Activated T-cell treated with anti-CD3 and anti-CD28 coated beads for 24 hours (primary cell): ENCODE measurements around the gene IL3RA.
A peak's percentile ranks its signal among the peaks of the same experiment; 100 is the strongest.
"Not testable (repeated sequence)": the region's sequence is repeated elsewhere in the genome, so short reads cannot be mapped to it uniquely, and the experiment has no call there.

ENCODE experiments used
- DNase-seq: peaks from one replicate; pipeline ENCODE4 v3.0.0-alpha.2; 2020; ENCODE audit warnings: low read depth

Gene IL3RA

DNA sequence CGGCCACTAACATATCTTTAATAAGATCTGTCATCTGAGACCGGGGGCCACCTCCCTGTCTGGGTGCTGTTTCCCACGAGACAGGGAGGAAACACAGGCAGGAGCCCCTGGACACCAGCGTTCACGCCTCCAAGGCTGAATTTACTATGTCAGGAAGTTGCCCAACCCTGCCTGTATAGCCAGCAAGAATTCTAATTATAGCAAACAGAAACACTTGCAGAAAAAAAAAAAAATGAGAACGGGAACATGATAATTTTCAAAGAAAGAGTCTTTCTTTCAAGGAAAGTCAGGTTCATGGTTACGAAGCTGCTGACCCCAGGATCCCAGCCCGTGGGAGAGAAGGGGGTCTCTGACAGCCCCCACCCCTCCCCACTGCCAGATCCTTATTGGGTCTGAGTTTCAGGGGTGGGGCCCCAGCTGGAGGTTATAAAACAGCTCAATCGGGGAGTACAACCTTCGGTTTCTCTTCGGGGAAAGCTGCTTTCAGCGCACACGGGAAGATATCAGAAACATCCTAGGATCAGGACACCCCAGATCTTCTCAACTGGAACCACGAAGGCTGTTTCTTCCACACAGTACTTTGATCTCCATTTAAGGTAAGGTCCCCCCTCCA lies at the start of gene IL3RA:
Gene IL3RA (plus strand): TSS at position 455 of the 613 bp plus-strand sequence. CDS start 4,981 bp downstream, outside the sequence.
- no peak for DNase-seq

DNA sequence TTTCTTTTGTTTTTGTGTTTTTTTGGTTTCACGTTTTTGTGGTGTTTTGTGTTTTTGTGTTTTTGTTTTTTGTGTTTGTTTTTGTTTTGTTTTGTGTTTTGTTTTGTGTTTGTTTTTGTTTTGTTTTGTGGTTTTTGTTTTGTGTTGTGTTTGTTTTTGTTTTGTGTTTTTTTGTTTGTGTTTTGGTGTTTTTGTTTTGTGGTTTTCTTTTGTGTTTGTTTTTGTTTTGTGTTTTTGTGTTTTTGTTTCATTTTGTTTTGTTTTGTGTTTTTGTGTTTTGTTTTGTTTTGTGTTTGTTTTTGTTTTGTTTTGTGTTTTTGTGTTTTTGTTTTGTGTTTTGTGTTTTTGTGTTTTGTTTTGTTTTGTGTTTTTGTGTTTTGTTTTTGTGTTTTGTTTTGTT lies 47.0 kb upstream of the IL3RA start:
- no peak for DNase-seq

DNA sequence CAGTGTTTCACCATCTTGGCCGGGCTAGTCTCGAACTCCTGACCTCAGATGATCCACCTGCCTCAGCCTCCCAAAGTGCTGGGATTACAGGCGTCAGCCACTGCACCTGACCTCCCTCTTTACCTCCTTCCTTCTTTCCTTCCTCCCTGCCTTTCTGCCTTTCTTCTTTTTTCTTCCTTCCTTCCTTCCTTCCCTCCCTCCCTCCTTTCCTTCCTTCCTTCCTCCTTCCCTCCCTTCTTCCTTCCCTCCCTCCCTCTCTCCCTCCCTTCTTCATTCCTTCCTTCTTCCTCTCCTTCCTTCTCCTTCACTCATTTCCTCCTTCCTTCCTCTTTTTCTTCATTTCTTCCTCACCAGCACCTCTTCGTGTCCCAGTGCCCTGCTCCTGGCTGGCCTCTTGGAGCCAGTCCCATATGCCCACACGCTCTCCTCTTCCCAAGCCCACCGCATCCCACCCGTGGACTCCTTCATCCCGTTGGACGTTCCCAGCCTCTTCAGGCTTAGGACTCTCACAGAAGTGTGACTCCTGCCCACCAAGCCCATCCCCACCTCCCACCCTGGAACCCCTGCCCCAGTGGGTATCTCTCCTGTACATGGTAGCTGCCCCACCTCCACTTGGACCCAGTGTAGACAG lies 45.4 kb upstream of the IL3RA start:
- no peak for DNase-seq

DNA sequence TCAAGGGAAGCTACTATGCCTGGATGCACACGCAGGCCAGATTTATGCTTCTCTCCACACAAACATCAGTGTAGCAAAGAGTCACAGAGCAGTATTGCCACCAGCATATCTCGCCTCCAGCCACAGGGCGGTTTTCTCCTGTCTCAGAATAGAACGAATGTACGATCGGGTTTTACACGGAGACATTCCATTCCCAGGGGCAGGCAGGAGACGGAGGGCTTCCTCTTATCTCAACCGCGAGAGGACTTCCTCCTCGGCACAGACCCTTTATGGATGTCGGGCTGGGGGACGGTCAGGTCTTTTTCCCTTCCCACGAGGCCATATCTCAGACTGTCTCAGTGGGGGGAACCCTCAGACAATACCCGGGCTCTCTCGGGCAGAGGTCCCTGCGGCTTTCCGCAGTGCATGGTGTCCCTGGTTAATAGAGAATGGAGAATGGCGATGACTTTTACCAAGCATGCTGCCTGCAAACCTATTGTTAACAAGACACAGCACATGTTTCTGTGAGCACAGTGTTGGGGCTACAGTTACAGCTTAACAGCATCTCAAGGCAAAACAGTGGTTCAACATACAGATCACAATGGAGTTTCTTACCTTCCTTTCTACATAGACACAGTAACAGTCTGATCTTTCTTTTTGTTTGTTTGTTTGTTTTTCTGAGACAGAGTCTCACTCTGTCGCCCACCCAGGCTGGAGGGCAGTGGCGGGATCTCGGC lies 43.9 kb upstream of the IL3RA start:
- no peak for DNase-seq

DNA sequence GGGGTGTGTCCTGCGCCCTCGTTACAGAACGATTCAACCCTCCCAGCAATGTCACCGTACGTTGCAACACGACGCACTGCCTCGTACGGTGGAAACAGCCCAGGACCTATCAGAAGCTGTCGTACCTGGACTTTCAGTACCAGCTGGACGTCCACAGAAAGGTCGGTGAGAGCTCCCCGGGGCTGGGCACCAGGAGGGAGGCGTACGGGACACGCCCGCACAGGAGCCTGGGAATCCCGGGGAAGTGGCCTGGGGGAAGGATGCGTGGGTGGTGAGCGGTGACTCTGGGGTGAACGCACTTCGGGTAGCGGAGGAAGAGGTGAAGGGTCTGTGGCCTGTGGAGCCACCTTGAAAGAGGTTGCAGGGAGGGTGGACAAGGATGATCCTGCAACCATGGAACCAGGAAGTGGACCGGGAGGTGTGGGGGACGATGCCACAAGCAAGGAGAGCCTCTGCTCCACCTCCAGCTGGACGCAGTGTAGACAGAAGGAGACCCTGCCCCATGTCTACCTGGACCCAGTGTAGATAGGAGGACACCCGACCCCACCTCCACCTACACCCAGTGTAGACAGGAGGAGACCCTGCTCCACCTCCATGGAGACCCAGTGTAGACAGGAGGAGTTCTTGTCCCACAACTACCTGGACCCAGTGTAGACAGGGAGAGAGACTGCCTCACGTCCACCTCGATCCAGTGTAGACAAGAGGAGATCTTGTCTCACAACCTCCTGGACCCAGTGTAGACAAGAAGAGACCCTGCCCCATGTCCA lies 42.1 kb upstream of the IL3RA start:
- no peak for DNase-seq

DNA sequence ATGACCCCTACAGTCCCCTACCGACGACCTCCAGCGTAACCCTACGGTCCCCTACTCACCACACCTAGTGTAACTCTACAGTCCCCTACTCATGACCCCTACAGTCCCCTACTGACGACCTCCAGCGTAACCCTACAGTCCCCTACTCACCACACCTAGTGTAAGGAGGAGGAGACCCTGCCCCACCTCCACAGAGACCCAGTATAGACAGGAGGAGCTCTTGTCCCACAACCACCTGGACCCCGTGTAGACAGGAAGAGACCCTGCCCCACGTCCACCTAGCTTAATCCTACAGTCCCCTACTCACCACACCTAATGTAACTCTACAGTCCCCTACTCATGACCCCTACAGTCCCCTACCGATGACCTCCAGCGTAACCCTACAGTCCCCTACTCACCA lies 41.0 kb upstream of the IL3RA start:
- no peak for DNase-seq

DNA sequence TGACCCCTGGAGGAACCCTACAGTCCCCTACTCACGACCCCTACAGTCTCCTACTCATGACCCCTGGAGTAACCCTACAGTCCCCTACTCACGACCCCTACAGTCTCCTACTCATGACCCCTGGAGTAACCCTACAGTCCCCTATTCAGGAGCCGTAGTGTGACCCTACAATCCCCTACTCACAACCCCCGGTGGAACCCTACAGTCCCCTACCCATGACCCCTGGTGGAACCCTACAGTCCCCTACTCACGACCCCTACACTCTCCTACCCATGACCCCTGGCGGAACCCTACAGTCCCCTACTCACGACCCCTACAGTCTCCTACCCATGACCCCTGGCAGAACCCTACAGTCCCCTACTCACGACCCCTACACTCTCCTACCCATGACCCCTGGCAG lies 39.0 kb upstream of the IL3RA start:
- DNase-seq: not testable (repeated sequence)

DNA sequence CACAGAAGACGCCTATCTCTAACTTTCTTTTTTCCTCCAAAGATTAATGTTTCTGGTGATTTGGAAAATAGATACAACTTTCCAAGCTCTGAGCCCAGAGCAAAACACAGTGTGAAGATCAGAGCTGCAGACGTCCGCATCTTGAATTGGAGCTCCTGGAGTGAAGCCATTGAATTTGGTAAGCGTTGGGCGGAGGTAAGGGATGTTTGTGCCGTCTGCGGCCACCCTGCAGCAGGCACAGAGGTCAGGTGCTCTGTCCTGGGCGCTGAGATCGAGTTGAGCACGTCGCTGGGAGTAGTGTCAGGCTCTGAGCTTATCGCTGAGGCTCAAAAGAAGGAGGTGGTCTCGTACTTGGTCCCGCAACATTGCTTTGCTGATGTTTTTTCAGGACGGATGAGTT lies 36.1 kb upstream of the IL3RA start:
- DNase-seq: no peak

DNA sequence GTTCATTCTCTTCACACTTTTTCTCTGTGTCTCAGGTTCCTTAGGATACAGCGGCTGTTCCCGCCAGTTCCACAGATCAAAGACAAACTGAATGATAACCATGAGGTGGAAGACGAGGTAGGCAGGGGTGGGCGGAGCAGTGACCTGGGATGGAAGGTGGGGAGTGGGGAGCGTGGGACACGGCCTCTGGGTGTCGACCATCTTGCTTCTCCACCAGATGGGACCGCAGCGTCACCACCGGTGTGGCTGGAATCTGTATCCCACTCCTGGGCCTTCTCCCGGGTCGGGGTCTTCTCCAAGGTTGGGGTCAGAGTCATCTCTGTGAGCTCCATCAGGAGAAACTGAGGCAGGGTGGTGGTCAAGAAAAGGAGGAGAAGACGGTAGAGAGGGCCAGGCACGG lies 31.2 kb upstream of the IL3RA start:
- no peak for DNase-seq

DNA sequence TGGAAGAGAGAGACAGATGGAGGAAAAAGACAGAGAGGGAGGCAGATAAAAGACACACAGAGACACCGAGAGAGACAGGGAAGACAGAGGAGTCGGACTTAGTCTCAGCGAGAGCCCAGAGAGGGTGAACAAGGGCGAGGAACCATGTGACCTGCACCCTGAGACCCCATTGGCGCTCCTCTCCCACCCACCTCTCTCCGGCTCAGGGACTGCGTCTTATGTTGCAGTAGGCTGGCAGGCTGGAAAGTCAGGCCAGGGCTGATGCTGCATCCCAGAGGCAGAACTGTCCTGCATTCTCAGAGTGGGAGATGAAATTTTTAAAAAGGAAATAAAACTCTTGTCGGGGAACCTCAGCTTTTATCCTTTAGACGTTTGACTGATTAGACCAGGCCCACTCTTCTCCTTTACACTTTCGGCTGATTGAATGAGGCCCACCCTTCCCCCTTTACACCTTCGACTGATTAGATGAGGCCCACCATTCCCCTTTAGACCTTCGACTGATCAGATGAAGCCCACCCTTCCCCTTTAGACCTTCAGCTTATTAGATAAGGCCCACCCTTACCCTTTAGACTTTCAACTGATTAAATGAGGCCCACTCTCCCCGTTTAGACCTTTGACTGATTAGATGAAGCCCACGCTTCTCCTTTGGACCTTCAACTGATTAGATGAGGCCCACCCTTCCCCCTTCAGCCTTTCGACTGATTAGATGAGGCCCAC lies 29.5 kb upstream of the IL3RA start:
- DNase-seq: no peak

DNA sequence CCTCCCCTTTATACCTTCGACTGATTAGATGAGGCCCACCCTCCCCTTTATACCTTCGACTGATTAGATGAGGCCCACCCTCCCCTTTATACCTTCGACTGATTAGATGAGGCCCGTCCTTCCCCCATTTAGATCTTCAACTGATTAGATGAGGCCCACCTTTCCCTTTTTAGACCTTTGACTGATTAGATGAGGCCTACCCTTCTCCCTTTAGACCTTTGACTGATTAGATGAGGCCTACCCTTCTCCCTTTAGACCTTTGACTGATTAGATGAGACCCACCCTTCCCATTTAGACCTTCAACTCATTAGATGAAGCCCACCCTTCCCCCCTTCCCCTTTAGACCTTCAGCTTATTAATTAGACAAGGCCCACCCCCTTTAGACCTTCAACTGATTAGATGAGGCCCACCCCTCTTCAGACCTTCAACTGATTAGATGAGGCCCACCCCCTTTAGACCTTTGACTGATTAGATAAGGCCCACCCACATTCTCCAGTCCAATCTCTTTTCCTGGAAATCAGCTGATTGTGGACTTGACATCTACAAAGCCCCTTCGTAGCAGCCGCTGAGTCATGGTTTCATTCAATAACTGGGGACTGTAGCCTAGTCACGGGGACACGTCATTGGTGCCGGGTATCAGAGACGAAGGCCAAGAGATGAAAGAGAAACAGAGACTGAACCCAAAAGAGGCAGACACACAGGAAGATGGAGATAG lies 28.8 kb upstream of the IL3RA start:
- DNase-seq: no peak

DNA sequence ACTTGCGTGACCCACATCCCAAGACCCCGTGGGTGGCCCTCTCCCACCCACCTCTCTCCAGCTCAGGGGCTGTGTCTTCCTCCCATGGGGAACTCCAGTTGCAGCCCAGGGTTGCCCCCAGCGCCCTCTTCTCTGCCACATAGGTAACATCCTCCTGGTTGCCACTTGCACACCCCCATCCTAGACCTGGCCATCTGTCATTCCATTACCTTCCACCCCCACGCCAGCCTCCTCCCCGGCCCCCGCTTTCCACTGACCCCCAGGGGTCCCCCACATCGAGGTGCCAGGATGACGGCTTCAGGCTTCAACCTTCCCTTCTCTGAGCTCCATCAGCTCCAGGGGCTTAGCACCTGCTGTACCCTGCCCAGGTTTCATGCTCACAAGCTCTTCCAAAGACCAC lies 28.1 kb upstream of the IL3RA start:
- no peak for DNase-seq

DNA sequence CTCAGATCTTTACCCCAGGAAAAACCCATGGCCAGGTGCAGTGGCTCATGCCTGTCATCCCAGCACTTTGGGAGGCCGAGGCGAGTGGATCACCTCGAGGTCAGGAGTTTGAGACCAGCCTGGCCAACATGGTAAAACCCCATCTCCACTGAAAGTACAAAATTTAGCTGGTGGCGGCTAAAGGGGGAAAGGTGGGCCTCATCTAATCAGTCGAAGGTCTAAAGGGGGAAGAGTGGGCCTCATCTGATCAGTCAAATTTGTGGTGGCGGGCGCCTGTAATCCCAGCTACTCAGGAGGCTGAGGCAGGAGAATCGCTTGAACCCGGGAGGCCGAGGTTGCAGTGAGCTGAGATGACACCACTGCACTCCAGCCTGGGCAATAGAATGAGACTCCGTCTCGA lies 27.7 kb upstream of the IL3RA start:
- not testable (repeated sequence) for DNase-seq

DNA sequence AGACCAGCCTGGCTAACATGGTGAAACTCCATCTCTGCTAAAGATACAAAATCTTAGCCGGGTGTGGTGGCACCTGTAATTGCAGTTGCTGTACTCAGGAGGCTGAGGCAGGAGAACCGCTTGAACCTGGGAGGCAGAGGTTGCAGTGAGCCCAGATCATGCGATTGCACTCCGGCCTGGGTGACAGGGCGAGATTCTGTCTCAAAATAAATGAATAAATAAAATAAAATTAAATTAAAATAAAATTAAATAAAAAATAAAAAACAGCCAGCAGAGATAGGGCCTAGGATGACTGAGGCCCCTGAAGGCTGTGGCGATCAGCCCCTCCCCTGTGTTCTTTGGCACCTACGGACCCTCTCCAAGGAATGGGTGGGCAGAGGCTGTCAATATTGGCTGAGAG lies 22.8 kb upstream of the IL3RA start:
- DNase-seq: no peak

DNA sequence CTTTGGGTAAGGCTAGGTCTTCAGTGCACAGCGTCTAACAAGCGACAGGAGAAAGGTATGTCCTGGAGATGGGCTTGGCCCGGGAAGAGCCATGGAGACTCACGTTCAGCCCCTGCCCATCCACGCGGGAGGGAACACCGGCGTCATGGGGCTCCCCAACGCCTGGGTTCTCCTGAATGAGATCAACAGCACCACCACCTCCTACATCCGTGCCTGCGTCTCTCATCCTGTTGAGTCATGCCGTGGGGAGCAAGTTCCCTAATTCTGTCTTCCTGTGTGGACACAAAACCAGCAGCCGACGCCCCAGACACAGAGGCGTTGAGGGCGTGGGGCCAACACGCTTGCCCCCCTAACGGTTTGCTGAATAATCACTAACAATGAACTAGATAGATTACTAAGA lies 20.1 kb upstream of the IL3RA start:
- DNase-seq: no peak

DNA sequence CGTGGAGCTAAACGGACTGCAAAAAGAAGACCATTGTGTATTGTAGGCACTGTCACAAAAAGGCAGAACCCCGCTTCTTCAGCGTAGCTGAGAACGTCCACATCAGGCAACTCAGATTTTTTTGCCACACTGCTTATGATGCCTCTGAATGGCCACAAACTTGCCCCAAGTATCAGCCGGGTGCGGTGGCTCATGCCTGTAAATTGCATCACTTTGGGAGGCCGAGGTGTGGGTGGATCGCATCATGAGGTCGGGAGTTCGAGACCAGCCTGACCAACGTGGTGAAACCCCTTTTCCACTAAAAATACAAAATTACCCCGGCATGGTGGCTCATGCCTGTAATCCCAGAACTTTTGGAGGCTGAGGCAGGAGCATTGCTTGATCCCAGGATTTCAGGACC lies 14.9 kb upstream of the IL3RA start:
- DNase-seq: no peak

DNA sequence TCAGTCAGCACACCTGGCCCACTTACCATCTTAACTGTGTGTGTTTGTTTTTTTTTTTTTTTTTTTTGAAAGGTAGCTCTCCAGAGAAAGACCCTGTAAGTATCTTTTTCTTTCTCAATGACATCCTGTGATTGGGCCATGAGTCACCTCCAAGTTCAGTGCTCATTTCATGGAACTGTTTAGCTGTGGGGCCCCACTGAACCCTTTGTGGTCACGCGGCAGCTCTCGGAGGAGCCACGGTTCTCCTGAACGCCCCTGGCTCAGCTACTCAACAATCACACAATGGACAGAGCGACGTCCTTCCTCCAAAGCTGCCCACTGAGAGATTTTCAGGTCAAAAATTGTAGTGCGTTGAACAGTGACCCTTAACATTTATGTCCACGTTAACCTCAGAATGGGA lies 14.2 kb upstream of the IL3RA start:
- DNase-seq: peak; percentile 25

DNA sequence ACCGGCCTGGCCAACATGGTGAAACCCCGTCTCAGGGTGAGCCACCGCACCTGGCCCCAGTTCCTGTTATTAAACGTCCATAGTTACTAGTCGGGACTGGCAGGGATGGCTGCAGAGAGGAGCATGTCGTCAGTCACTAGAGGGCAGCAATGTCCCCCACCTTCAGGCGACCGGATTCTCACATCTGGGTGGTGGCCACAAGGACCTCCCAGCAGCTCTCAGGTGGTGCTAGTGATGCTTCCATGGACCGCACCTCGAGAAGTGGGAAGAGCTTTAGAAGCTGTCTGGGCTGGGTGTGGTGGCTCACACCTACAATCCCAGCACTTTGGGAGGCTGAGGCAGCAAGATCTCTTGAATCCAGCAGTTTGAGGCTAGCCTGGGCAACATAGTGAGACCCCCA lies 13.3 kb upstream of the IL3RA start:
- peak; percentile 35 for DNase-seq

DNA sequence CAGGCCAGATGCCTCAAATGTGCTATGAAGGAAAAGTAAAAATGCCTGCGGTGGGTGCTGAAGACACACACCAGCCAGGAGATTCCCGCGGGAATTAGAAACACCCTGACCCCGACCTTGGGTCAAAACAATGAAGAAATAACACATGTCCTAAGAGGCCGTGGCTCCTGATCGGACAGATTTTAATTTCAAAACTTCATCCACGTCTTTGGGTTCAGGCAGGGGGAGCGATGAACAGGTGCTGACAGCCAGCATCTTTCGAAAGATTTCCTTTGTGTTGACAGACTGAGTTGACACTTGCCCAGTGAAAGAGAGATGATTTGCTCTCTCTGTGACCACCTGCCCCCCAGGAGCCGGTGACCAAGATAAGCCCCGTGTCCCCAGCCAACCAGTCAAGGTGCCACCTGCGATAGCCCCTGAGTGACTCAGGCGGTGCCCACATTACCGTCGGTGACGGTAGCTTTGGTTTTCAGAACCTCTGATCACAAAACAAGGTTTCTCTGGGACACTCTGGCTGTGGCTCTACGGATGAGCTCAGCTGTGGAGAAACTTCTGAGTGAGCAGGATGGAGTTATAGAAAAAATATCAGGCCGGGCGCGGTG lies 11.0 kb upstream of the IL3RA start:
- no peak for DNase-seq

DNA sequence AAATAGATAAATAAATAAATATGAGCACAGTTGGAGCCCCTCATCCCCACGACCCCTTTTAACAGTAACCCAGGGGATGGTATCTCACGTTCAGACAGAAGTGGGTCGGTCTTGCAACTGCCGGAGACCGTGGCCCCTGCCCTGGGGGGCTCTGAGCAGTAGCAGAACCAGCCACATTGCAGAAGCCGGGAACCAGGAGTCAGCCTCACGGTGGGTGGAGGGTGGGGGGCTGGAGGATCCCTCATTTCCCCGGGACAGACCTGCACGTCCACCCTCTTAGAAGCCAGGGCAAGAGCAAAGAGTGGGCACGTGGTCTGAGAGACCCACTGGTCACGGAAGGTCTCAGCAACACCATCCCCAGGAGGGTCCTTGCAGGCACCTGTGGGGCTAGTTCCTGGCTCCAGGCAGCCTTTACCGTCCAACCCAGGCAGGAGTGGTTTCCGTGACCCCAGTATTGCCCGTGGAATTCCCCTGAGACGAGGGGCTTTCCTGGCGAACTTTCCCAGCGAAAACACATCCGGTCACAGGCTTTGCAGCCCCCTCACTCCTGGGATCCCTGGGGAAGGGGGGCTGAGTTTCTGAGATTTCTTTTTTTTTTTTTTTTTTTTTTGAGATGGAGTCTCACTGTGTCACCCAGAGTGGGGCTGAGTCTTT lies 8.8 kb upstream of the IL3RA start:
- DNase-seq: no peak

DNA sequence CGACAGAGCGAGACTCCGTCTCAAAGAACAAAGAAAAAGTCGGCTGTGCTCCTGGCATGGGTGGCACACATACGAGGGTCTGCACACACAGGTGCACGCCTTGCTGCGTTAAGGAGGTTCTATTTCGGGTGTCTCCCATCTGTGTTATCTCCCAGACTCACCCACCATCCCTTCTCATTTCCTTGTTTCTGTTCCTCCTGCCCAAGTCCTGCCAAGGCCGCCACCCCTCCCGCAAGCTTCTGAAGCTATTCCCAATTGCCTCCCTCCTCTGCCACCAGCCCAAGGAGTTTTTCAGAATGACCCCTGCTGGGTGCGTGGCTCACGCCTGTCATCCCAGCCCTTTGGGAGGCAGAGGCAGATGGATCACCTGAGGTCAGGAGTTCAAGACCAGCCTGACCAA lies 6.0 kb upstream of the IL3RA start:
- no peak for DNase-seq
